Heart right ventricle (tissue), 16 donors: ENCODE measurements around the gene AMN1. TPM values are rescaled to one million over a fixed set of nuclear protein-coding genes. Genes with fewer than 3 reads are reported as not detected.
A peak's percentile ranks its signal among the peaks of the same experiment; 100 is the strongest.

Experiments
- ATAC-seq, 8 donors: fragments of 200-7000 bp; cut with Tn5 transposase; one replicate each; pipeline ENCODE4 v1.9.1; 2020; ENCODE audit warnings: mild to moderate bottlenecking in 8 of 8, moderate library complexity in 8 of 8, moderate number of reproducible peaks in 1 of 8
- DNase-seq, 2 donors: peaks; one replicate each; pipeline ENCODE4 v3.0.0-alpha.2; 2020
- H3K27ac ChIP-seq, 10 donors: fragments of 200-600 bp; sonication (generic) in 2 of 10; one replicate each; pipeline versions ENCODE4 v1.5.0 to v1.8.0; 2020 to 2022; ENCODE audit warnings: mild to moderate bottlenecking in 3 of 10
- H3K27me3 ChIP-seq, 7 donors: fragments of 200-600 bp; one replicate each; pipeline ENCODE4 v1.8.0; 2021 to 2022; ENCODE audit warnings: mild to moderate bottlenecking in 2 of 7
- H3K36me3 ChIP-seq, 9 donors: fragments of 200-600 bp; sonication (generic) in 1 of 9; one replicate each; pipeline versions ENCODE4 v1.5.0 to v1.8.0; 2020 to 2022; ENCODE audit warnings: mild to moderate bottlenecking in 2 of 9
- H3K4me1 ChIP-seq, 9 donors: fragments of 200-600 bp; sonication (generic) in 1 of 9; one replicate each; pipeline versions ENCODE4 v1.5.0 to v1.8.0; 2020 to 2022; ENCODE audit warnings: mild to moderate bottlenecking in 4 of 9
- H3K4me3 ChIP-seq, 10 donors: fragments of 200-600 bp; sonication (generic) in 2 of 10; one replicate each; pipeline versions ENCODE4 v1.5.0 to v1.8.0; 2020 to 2022; ENCODE audit warnings: mild to moderate bottlenecking in 7 of 10, moderate library complexity in 2 of 10
- H3K9me3 ChIP-seq, 11 donors: fragments of 200-600 bp in 10 of 11; sonication (generic) in 2 of 11; one replicate each; pipeline versions ENCODE4 v1.5.0 to v1.8.0; 2013 to 2022; ENCODE audit warnings: mild to moderate bottlenecking in 2 of 11, control low read depth in 1 of 11, moderate library complexity in 1 of 11
- CTCF ChIP-seq, 9 donors: fragments of 200-600 bp; sonication (generic) in 2 of 9; IDR thresholded peaks; one replicate each; pipeline versions ENCODE4 v1.5.0 to v1.8.0; 2021 to 2022; ENCODE audit warnings: antibody characterized with exemption in 9 of 9, mild to moderate bottlenecking in 5 of 9, moderate library complexity in 1 of 9
- WGBS, 2 donors: extraction: QIAGEN DNeasy Blood & Tissue Kit; methylation state at CpG; one replicate each; pipeline ENCODE4 v1.1.7; 2013; ENCODE audit warnings: inconsistent platforms in 1 of 2; 5-methylcytosine and 5-hydroxymethylcytosine counted together
- intact Hi-C, 10 donors: fragments of 100-400 bp; cut with DNase I; formaldehyde crosslinking; loops; one replicate each; pipeline versions ENCODE4 v1.11.1 to v1.14.2; 2022
- polyA plus RNA-seq, 2 donors: library from polyadenylated mRNA; stranded (reverse); fragments of 200-250 nt; gene quantifications; one replicate each; pipeline ENCODE4 v1.2.3, GENCODE V29; 2013
- total RNA-seq, 10 donors: library from RNA; stranded (reverse); fragmentation: NEBNext Ultra II Directional in 3 of 10; extraction: Animal tissue kit (Norgen Biotek cat#: 25700) in 3 of 10; gene quantifications; one replicate each; pipeline versions ENCODE4 v1.2.1 to v1.2.4, GENCODE V29; 2021 to 2023
- donor health status: Arrhythmogenic right ventricular cardiomyopathy.
- donor health status: ischemic (EF 13 %, LVEDD 7.1; RV severe dilation, severe dysfunction).
- donor health status: healthy with polysubstance abuse.
- donor health status: DM: no; HTN: yes; CAD: no.
- donor health status: DM: no; HTN: no; CAD: no.
- donor health status: ischemic (EF 25% LVEDD 6.9; RV normal size, moderate dysfunction).
- donor health status: ischemic (EF 25% LVEDD 5.7; RV mildly dilated, moderate dysfunction).
- donor health status: healthy.
- donor health status: DM: yes; HTN: yes; CAD: no.
- donor health status: Ischemic cardiomyopathy.
- donor health status: ischemic (EF 35%, LVEDD 5.7; RV mildly dilated, moderate dysfunction).
- donor health status: nonischemic (EF 11% LVEDD 7.7; RV severe dilation, severe dysfunction).
- donor health status: DM: yes; HTN: yes; CAD: no.
- donor health status: PGD.
- donor health status: ischemic (EF 29% LVEDD 5.4; RV normal size, mild dysfunction).
- donor health status: nonischemic (EF 23%, LVEDD 6.1; RV moderate dilation, normal function).

Gene AMN1
- total and polyA plus RNA-seq, 12 donors = 11.3 to 24.9 (median 14.0) TPM

DNA sequence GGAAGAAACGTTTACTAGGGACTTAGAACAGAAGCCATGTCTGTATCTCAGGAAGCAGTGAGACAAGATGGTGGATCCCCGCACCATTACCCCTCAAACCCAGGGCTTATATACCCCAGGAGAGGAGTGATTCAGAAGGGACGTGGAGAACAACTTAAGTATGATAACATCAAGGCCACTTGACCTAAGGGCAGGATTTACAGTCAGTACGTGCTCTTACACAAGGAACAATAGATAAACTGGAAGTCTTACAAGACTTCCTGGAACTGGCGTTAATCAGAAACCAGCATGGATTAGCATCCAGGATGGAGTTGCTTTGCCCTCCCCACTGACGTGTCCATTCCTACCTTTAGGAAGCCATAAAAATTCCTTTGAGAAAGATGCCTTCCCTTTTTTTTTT lies 77.9 kb downstream of the AMN1 start:
- Histone ChIP-seq H3K4me3 (no peak overlapping the region), H3K4me1 (peaks cover 0 to 25% (median 10%) of the 10 kb centered on the region in 9 donors), H3K27ac (peak overlapping the region in 5 of 10 donors; percentile 2 to 60 (median 25)), H3K27me3 (no peaks in the 10 kb centered on the region), H3K36me3 (no peaks in the 10 kb centered on the region), H3K9me3 (no peaks in the 10 kb centered on the region)
- no peak for TF ChIP-seq CTCF (IDR thresholded peaks at IDR 0.05)
- ATAC-seq (peak in 5 of 8 donors; percentile 32 to 67 (median 47)), DNase-seq (no peak)
- 52 to 57% methylated on average over 6 of the region's 6 CpGs for WGBS, 2 donors
- intact Hi-C loops = loop anchor here in 7 of 10 donors (5.0 to 10.0 kb wide), 7 partner anchors 304 to 1024 kb away; partner anchors contain the start of genes DNM1L (in 4 of the 7), BICD1 (in 1 of the 7) and RESF1 (in 1 of the 7)

GRCh38 chr12:31647086-31647491 lies 81.7 kb downstream of the AMN1 start:
- no peaks in the 10 kb centered on the region for H3K27me3 ChIP-seq
- no peaks in the 10 kb centered on the region for H3K36me3 ChIP-seq
- DNase-seq = no peak
- peaks cover 0 to 12% (median 0%) of the 10 kb centered on the region in 9 donors for H3K4me1 ChIP-seq
- H3K27ac ChIP-seq = no peak overlapping the region
- no peak overlapping the region for H3K4me3 ChIP-seq
- no peak for TF ChIP-seq CTCF (IDR thresholded peaks at IDR 0.05)
- WGBS, 2 donors = 50 to 52% methylated on average over 7 of the region's 7 CpGs
- intact Hi-C loops = no loop called here
- H3K9me3 ChIP-seq = no peaks in the 10 kb centered on the region
- ATAC-seq = no peak

GRCh38 chr12:31645924-31646323 lies 82.9 kb downstream of the AMN1 start:
- H3K4me1 ChIP-seq = peaks cover 0 to 6% (median 0%) of the 10 kb centered on the region in 9 donors
- no peaks in the 10 kb centered on the region for H3K27me3 ChIP-seq
- DNase-seq (no peak), ATAC-seq (peak in 1 of 8 donors; percentile 42)
- H3K9me3 ChIP-seq = no peaks in the 10 kb centered on the region
- TF ChIP-seq CTCF (IDR thresholded peaks at IDR 0.05) = no peak
- H3K36me3 ChIP-seq = no peaks in the 10 kb centered on the region
- intact Hi-C loops = no loop called here
- H3K27ac ChIP-seq = no peak overlapping the region
- WGBS, 2 donors = 47 to 58% methylated on average over 5 of the region's 5 CpGs
- H3K4me3 ChIP-seq = no peak overlapping the region

DNA sequence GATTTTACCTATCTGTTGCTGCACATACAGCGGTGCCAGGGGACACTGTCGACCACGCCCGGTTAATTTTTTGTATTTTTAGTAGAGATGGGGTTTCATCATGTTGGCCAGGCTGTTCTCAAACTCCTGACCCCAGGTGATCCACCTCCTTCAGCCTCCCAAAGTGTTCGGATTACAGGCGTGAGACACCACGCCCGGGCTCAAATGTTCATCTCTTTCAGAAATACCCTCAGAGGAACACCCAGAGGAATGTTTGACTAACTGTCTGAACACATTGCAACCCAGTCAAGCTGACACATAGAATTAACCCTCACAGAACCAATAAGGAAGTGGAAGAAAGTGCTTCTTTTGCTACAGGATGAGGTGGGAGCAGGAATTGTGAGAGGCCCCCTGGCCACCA lies 84.3 kb downstream of the AMN1 start:
- Histone ChIP-seq H3K4me1 (no peaks in the 10 kb centered on the region), H3K27me3 (no peaks in the 10 kb centered on the region), H3K9me3 (no peaks in the 10 kb centered on the region), H3K4me3 (no peak overlapping the region), H3K36me3 (no peaks in the 10 kb centered on the region), H3K27ac (no peak overlapping the region)
- DNase-seq = no peak
- TF ChIP-seq CTCF (IDR thresholded peaks at IDR 0.05) = no peak
- whole genome bisulfite sequencing, 2 donors = 87 to 88% methylated on average over 8 of the region's 8 CpGs
- intact Hi-C loops = no loop called here
- ATAC-seq = no peak
